HCT116 (cell line): ENCODE data around the gene ERMN. TPM values are rescaled to one million over a fixed set of nuclear protein-coding genes. Genes with fewer than 3 reads are reported as not detected.
"Not testable (repeated sequence)": the region's sequence is repeated elsewhere in the genome, so short reads cannot be mapped to it uniquely, and the experiment has no call there.

ENCODE experiments used
- ATAC-seq: fragments of 200-7000 bp; cut with Tn5 transposase; 2 replicates; pipeline ENCODE4 v1.9.1; 2020; ENCODE audit warnings: mild to moderate bottlenecking, moderate library complexity
- BruUV-seq: library from RNA; stranded (reverse); fragments of 400-500 nt; replicated peaks from 2 replicates; lab custom pipeline; 2021; lab: Mats Ljungman, UMichigan
- CTCF ChIA-PET: fragments of 300-600 bp; sonication (Branson Sonifier 250); formaldehyde crosslinking; loops from one replicate; lab custom pipeline; 2021; ENCODE audit warnings: antibody characterized with exemption; lab: Charles Lee
- POLR2A ChIA-PET: fragments of 300-600, 350-600 bp; sonication (Branson Sonifier 250); formaldehyde crosslinking; loops from one replicate; lab custom pipeline; 2021; ENCODE audit warnings: antibody characterized with exemption; lab: Charles Lee
- RAD21 ChIA-PET, 2 experiments: fragments of 300-600 bp; sonication (Branson Sonifier 250); formaldehyde crosslinking; loops; one replicate each; lab custom pipeline; 2023; ENCODE audit warnings: low total read pairs in 2 of 2; ENCODE audit not compliant: uncharacterized antibody in 2 of 2, unreplicated experiment in 2 of 2, low non-redundant PET in 1 of 2; lab: Charles Lee
- DNase-seq: peaks from one replicate; pipeline ENCODE4 v3.0.0-alpha.2; 2010; ENCODE audit warnings: low read depth, low spot score
- H2AFZ ChIP-seq: fragments of 200-600 bp; shearing (Covaris generic), sonication (generic); 2 replicates; pipeline ENCODE4 v1.6.1; 2017; ENCODE audit warnings: low read depth, mixed run types, mixed read lengths, antibody characterized with exemption, low read length; ENCODE audit not compliant: poor library complexity, severe bottlenecking
- H3K27ac ChIP-seq: 2 replicates; pipeline ENCODE4 v1.5.1; 2012; ENCODE audit warnings: low read depth, low read length
- H3K27me3 ChIP-seq: fragments of 200-600 bp; sonication (generic); 2 replicates; pipeline ENCODE4 v1.6.1; 2016; ENCODE audit warnings: mixed run types, low read length, mixed read lengths; ENCODE audit not compliant: insufficient read depth
- H3K36me3 ChIP-seq, 2 experiments: fragments of 200-500 bp in 1 of 2; fragments of 200-600 bp in 1 of 2; sonication (Bioruptor generic) in 1 of 2; sonication (generic) in 1 of 2; 2 replicates each; pipeline versions ENCODE4 v1.5.1 to v1.6.1; 2014 to 2016; ENCODE audit warnings: low read length in 2 of 2, inconsistent platforms in 1 of 2, mixed read lengths in 1 of 2, mixed run types in 1 of 2; ENCODE audit not compliant: insufficient read depth in 2 of 2, control insufficient read depth in 1 of 2
- H3K4me1 ChIP-seq, 2 experiments: fragments of 200-600 bp in 1 of 2; sonication (generic) in 1 of 2; 2 replicates each; pipeline versions ENCODE4 v1.5.1 to v1.6.1; 2012 to 2017; ENCODE audit warnings: low read length in 2 of 2, inconsistent platforms in 1 of 2, mild to moderate bottlenecking in 1 of 2, mixed read lengths in 1 of 2, mixed run types in 1 of 2, moderate library complexity in 1 of 2; ENCODE audit not compliant: insufficient read depth in 2 of 2, control insufficient read depth in 1 of 2
- H3K4me2 ChIP-seq: fragments of 200-600 bp; sonication (generic); 2 replicates; pipeline ENCODE4 v1.6.1; 2017; ENCODE audit warnings: mixed run types, low read length, mixed read lengths
- H3K4me3 ChIP-seq, 2 experiments: fragments of 200-600 bp in 1 of 2; sonication (generic) in 1 of 2; replicated peaks in 1 of 2; 2 replicates each; pipeline ENCODE4 v1.5.1; 2011 to 2016; ENCODE audit warnings: low read length in 2 of 2, control low read depth in 1 of 2, low read depth in 1 of 2, mild to moderate bottlenecking in 1 of 2, mixed read lengths in 1 of 2, mixed run types in 1 of 2
- H3K79me2 ChIP-seq: fragments of 200-600 bp; sonication (generic); 2 replicates; pipeline ENCODE4 v1.6.1; 2017; ENCODE audit warnings: mild to moderate bottlenecking, mixed run types, low read length, moderate library complexity, mixed read lengths; ENCODE audit not compliant: insufficient read depth
- H3K9ac ChIP-seq: fragments of 200-600 bp; sonication (generic); 2 replicates; pipeline ENCODE4 v1.6.1; 2016; ENCODE audit warnings: low read length, mixed read lengths
- H3K9me2 ChIP-seq: fragments of 200-600 bp; sonication (generic), shearing (Covaris generic); 2 replicates; pipeline ENCODE4 v1.6.1; 2017; ENCODE audit warnings: mixed run types, mild to moderate bottlenecking, moderate library complexity; ENCODE audit not compliant: insufficient read depth
- H3K9me3 ChIP-seq, 2 experiments: fragments of 200-500 bp in 1 of 2; fragments of 200-600 bp in 1 of 2; sonication (Bioruptor generic) in 1 of 2; sonication (generic) in 1 of 2; 2 replicates each; pipeline ENCODE4 v1.6.1; 2014 to 2017; ENCODE audit warnings: low read length in 2 of 2, mixed read lengths in 2 of 2, inconsistent platforms in 1 of 2, low read depth in 1 of 2, mild to moderate bottlenecking in 1 of 2, mixed run types in 1 of 2, moderate library complexity in 1 of 2; ENCODE audit not compliant: control insufficient read depth in 1 of 2, insufficient read depth in 1 of 2
- H4K20me1 ChIP-seq: fragments of 200-600 bp; sonication (generic), shearing (Covaris generic); 2 replicates; pipeline ENCODE4 v1.6.1; 2017; ENCODE audit warnings: mixed run types, mild to moderate bottlenecking, moderate library complexity; ENCODE audit not compliant: insufficient read depth
- CBX3 ChIP-seq: IDR thresholded peaks from 2 replicates; pipeline ENCODE4 v1.6.1; 2012; ENCODE audit warnings: low read depth
- EGR1 ChIP-seq: IDR thresholded peaks from 2 replicates; pipeline ENCODE4 v1.6.1; 2012; ENCODE audit warnings: low read depth
- EZH2phosphoT487 ChIP-seq: fragments of 200-600 bp; IDR thresholded peaks from 2 replicates; pipeline ENCODE4 v1.6.1; 2018; ENCODE audit warnings: antibody characterized with exemption, borderline replicate concordance
- JUND ChIP-seq: IDR thresholded peaks from 2 replicates; pipeline ENCODE4 v1.6.1; 2012
- POLR2A ChIP-seq: IDR thresholded peaks from 2 replicates; pipeline ENCODE4 v1.7.0; 2011; ENCODE audit warnings: borderline replicate concordance; ENCODE audit not compliant: insufficient read depth, insufficient read length; ENCODE audit errors: extremely low read depth
- POLR2AphosphoS5 ChIP-seq: IDR thresholded peaks from 2 replicates; pipeline ENCODE4 v1.6.1; 2011; ENCODE audit warnings: mild to moderate bottlenecking, low read depth, low read length, moderate library complexity
- SP1 ChIP-seq: IDR thresholded peaks from 2 replicates; pipeline ENCODE4 v1.6.1; 2012; ENCODE audit warnings: low read depth
- SRF ChIP-seq: IDR thresholded peaks from 2 replicates; pipeline ENCODE4 v1.6.1; 2012; ENCODE audit warnings: low read depth
- TCF7L2 ChIP-seq: IDR thresholded peaks from 2 replicates; pipeline ENCODE4 v1.7.0; 2011; ENCODE audit warnings: borderline replicate concordance, inconsistent platforms; ENCODE audit not compliant: insufficient read depth, insufficient read length; ENCODE audit errors: extremely low read depth
- YY1 ChIP-seq: IDR thresholded peaks from 2 replicates; pipeline ENCODE4 v1.6.1; 2011; ENCODE audit warnings: low read length, low read depth, moderate library complexity, mild to moderate bottlenecking; ENCODE audit not compliant: insufficient replicate concordance; ENCODE audit errors: extremely low read depth
- ZNF274 ChIP-seq: fragments of 200-500 bp; sonication (Bioruptor generic); IDR thresholded peaks from 2 replicates; pipeline ENCODE4 v1.6.1; 2014; ENCODE audit warnings: mild to moderate bottlenecking, low read depth, low read length, inconsistent platforms
- intact Hi-C: fragments of 100-400 bp; cut with micrococcal nuclease; formaldehyde crosslinking; loops from 2 replicates; pipeline ENCODE4 v1.10.0; 2022
- total RNA-seq: library from RNA; stranded (reverse); gene quantifications from one replicate; pipeline ENCODE4 v1.2.1, GENCODE V29; 2021; ENCODE audit not compliant: unreplicated experiment
- TF ChIP-seq, protein P1 (sequence below): IDR thresholded peaks from 2 replicates; pipeline ENCODE4 v1.6.1; 2012
- TF ChIP-seq, protein P2 (sequence below): IDR thresholded peaks from 2 replicates; pipeline ENCODE4 v1.6.1; 2012

ERMN gene
- total RNA-seq, 1 experiment from 2014 or later: not detected

DNA sequence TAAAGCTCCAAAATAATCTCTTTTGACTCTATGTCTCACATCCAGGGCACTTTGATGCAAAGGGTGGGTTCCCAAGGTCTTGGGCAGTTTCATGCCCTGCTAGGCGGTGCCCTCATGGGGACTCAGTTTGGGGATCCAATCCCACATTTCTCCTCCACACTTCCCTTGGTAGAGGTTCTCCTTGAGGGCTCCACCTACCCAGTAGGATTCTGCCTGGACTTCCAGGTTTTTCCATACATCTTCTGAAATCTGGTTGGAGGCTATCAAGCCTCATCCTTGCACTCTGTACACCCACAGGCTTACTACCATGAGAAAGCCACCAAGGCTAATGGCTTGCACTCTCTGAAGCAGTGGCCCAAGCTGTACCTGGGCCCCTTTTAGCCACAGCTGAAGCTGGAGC lies 49.8 kb upstream of the ERMN start:
- H2AFZ ChIP-seq: no peak overlapping the region
- BruUV-seq: no TSS peak
- no peaks in the 10 kb centered on the region for H3K27me3 ChIP-seq
- no peaks in the 10 kb centered on the region for H3K9me2 ChIP-seq
- no peaks in the 10 kb centered on the region for H3K36me3 ChIP-seq
- no peaks in the 10 kb centered on the region for H3K79me2 ChIP-seq
- ChIA-PET POLR2A (no interaction called here), CTCF (no interaction called here), RAD21 (no interaction called here)
- no peaks in the 10 kb centered on the region for H3K4me1 ChIP-seq
- TF ChIP-seq, protein P1, sequence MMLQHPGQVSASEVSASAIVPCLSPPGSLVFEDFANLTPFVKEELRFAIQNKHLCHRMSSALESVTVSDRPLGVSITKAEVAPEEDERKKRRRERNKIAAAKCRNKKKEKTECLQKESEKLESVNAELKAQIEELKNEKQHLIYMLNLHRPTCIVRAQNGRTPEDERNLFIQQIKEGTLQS: no peak
- TF ChIP-seq JUND (no peak), POLR2A (no peak), TCF7L2 (no peak)
- no peak for DNase-seq
- no peak overlapping the region for H3K27ac ChIP-seq
- no peaks in the 10 kb centered on the region for H4K20me1 ChIP-seq
- no peak overlapping the region for H3K4me2 ChIP-seq
- no peak overlapping the region for H3K9ac ChIP-seq
- no peak for ATAC-seq
- intact Hi-C loops: no loop called here
- H3K9me3 ChIP-seq: 0 out of 4 replicates have a peak, but pooled peaks cover 0 to 5% of the 10 kb centered on the region in 2 experiments
- H3K4me3 ChIP-seq: no peak overlapping the region

DNA sequence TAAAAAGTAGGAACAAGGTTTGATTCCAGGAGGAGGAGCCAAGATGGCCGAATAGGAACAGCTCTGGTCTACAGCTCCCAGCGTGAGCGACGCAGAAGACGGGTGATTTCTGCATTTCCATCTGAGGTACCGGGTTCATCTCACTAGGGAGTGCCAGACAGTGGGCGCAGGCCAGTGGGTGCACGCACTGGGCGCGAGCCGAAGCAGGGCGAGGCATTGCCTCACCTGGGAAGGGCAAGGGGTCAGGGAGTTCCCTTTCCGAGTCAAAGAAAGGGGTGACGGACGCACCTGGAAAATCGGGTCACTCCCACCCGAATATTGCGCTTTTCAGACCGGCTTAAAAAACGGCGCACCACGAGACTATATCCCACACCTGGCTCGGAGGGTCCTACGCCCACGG lies 42.9 kb upstream of the ERMN start:
- H3K9ac ChIP-seq, intact Hi-C loops, H2AFZ ChIP-seq, CTCF ChIA-PET, H3K27me3 ChIP-seq, H3K4me1 ChIP-seq, H3K36me3 ChIP-seq, ATAC-seq, H3K4me3 ChIP-seq, H3K4me2 ChIP-seq, H3K9me2 ChIP-seq, H4K20me1 ChIP-seq, DNase-seq, H3K27ac ChIP-seq, POLR2A ChIA-PET, H3K9me3 ChIP-seq, BruUV-seq, H3K79me2 ChIP-seq, RAD21 ChIA-PET: not testable (repeated sequence)

DNA sequence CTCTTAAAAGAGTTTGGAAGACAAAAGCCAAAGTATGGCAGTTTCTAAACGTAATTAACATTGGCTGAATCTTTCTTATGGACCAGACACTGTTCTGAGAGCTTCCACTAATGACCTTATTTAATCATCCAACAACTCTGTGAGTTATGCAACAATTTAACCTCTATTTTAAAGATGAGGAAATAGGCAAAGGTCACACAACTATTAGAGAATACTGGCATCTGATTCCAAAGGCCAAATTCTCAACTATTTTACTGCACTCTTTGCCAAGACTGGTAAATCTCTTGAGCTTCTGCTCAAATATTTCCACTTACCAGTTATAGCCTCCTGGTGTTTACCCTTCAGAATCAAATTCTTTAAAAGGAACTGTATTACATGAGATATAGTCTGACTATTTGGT lies 42.1 kb upstream of the ERMN start:
- DNase-seq: no peak
- H2AFZ ChIP-seq: no peak overlapping the region
- no peaks in the 10 kb centered on the region for H3K9me3 ChIP-seq
- POLR2A ChIA-PET: no interaction called here
- no peak overlapping the region for H3K27ac ChIP-seq
- no peaks in the 10 kb centered on the region for H3K36me3 ChIP-seq
- no peaks in the 10 kb centered on the region for H3K9me2 ChIP-seq
- no peaks in the 10 kb centered on the region for H3K79me2 ChIP-seq
- H3K4me3 ChIP-seq: no peak overlapping the region
- intact Hi-C loops: no loop called here
- no peak for ATAC-seq
- BruUV-seq: no TSS peak
- H4K20me1 ChIP-seq: no peaks in the 10 kb centered on the region
- no peaks in the 10 kb centered on the region for H3K4me1 ChIP-seq
- no peaks in the 10 kb centered on the region for H3K27me3 ChIP-seq
- H3K4me2 ChIP-seq: no peak overlapping the region
- RAD21 ChIA-PET: no interaction called here
- no peak overlapping the region for H3K9ac ChIP-seq
- CTCF ChIA-PET: no interaction called here
- TF ChIP-seq POLR2A (no peak), SP1 (no peak), POLR2AphosphoS5 (no peak), JUND (no peak), YY1 (no peak), ZNF274 (no peak), CBX3 (no peak), EZH2phosphoT487 (no peak), EGR1 (no peak), SRF (no peak)
- TF ChIP-seq, protein P2, sequence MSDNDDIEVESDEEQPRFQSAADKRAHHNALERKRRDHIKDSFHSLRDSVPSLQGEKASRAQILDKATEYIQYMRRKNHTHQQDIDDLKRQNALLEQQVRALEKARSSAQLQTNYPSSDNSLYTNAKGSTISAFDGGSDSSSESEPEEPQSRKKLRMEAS: no peak
